SH-SY5Y (cell line): ENCODE measurements around the gene PNPLA7.

Source experiments
- GATA2 ChIP-seq: IDR thresholded peaks from 2 replicates; pipeline ENCODE4 v1.6.1; 2011; ENCODE audit warnings: mild to moderate bottlenecking, low read depth, low read length
- GATA3 ChIP-seq: IDR thresholded peaks from 2 replicates; pipeline ENCODE4 v1.6.1; 2011; ENCODE audit warnings: low read depth, mild to moderate bottlenecking, low read length, moderate library complexity

PNPLA7 gene

GRCh38 chr9:137511758-137512463, 38.3 kb downstream of the PNPLA7 start:
- TF ChIP-seq GATA2 (no peak), GATA3 (no peak)

- TF ChIP-seq GATA3 (no peak), GATA2 (no peak)
These were observed 41.0 kb downstream of the PNPLA7 start for GRCh38 chr9:137509198-137509597.

GRCh38 chr9:137506702-137507171, 43.5 kb downstream of the PNPLA7 start:
- TF ChIP-seq GATA3: no peak
- TF ChIP-seq GATA2: no peak

GRCh38 chr9:137506274-137506673, 43.9 kb downstream of the PNPLA7 start:
- TF ChIP-seq GATA2 (no peak), GATA3 (no peak)

GRCh38 chr9:137505421-137506140, 44.6 kb downstream of the PNPLA7 start:
- no peak for TF ChIP-seq GATA3
- no peak for TF ChIP-seq GATA2

GRCh38 chr9:137504432-137504777, 45.8 kb downstream of the PNPLA7 start:
- no peak for TF ChIP-seq GATA2
- no peak for TF ChIP-seq GATA3

GRCh38 chr9:137502008-137502911, 47.9 kb downstream of the PNPLA7 start:
- no peak for TF ChIP-seq GATA3
- no peak for TF ChIP-seq GATA2

- TF ChIP-seq GATA2 (no peak), GATA3 (no peak)
These were observed 48.7 kb downstream of the PNPLA7 start for GRCh38 chr9:137501457-137501856.

- TF ChIP-seq GATA2 (no peak), GATA3 (no peak)
These were observed 49.4 kb downstream of the PNPLA7 start for GRCh38 chr9:137500666-137501397.

GRCh38 chr9:137499858-137500661, 50.1 kb downstream of the PNPLA7 start:
- no peak for TF ChIP-seq GATA3
- no peak for TF ChIP-seq GATA2

- no peak for TF ChIP-seq GATA2
- TF ChIP-seq GATA3: no peak
These were observed 50.8 kb downstream of the PNPLA7 start for GRCh38 chr9:137499416-137499815.

- TF ChIP-seq GATA3 (no peak), GATA2 (no peak)
These were observed 51.5 kb downstream of the PNPLA7 start for GRCh38 chr9:137498720-137499150.
